Activated CD4-positive, alpha-beta T cell treated with anti-CD3 and anti-CD28 coated beads, Interleukin-2, amount 10 ng/mL, durations not matched to agents 24 days and 14 days (primary cell): ENCODE results near the gene WDR76. TPM values are rescaled to one million over a fixed set of nuclear protein-coding genes. Genes with fewer than 3 reads are reported as not detected.

Source experiments
- DNase-seq: peaks from one replicate; pipeline ENCODE4 v3.0.0; 2022
- H3K27ac Mint-ChIP-seq: one replicate; pipeline ENCODE4 v1.8.0; 2022; ENCODE audit warnings: mild to moderate bottlenecking, mixed read lengths
- H3K27me3 Mint-ChIP-seq: one replicate; pipeline ENCODE4 v1.8.0; 2022; ENCODE audit warnings: mixed read lengths
- H3K36me3 Mint-ChIP-seq: one replicate; pipeline ENCODE4 v1.8.0; 2022; ENCODE audit warnings: low read depth, mild to moderate bottlenecking, mixed read lengths
- H3K4me1 Mint-ChIP-seq: one replicate; pipeline ENCODE4 v1.8.0; 2021; ENCODE audit warnings: mixed read lengths
- H3K4me3 Mint-ChIP-seq: one replicate; pipeline ENCODE4 v1.8.0; 2022; ENCODE audit warnings: mild to moderate bottlenecking, moderate library complexity, mixed read lengths
- H3K9me3 Mint-ChIP-seq: one replicate; pipeline ENCODE4 v1.8.0; 2021; ENCODE audit warnings: mixed read lengths
- intact Hi-C: fragments of 100-400 bp; cut with micrococcal nuclease; formaldehyde crosslinking; loops from one replicate; pipeline ENCODE4 v1.15.1; 2023
- total RNA-seq: library from RNA; stranded (reverse); gene quantifications from 2 replicates; pipeline ENCODE4 v1.2.3, GENCODE V29; 2022

WDR76 gene
- 76.6 and 80.4 TPM in 2 replicates for total RNA-seq

- Mint-ChIP-seq H3K4me3 (peak within 1 kb of the TSS; percentile 90), H3K36me3 (peaks cover 37% of the 10 kb centered on the region), H3K27ac (peak within 1 kb of the TSS; percentile 92), H3K9me3 (peaks cover 5% of the 10 kb centered on the region), H3K27me3 (no peaks in the 10 kb centered on the region), H3K4me1 (peaks cover 42% of the 10 kb centered on the region)
- DNase-seq, result peak; percentile 95
- intact Hi-C loops, result loop anchor here (2.0 to 10.0 kb wide), 4 partner anchors 34 to 898 kb away; partner anchors contain the start of gene SERF2
These were observed at the start of gene WDR76 for GRCh38 chr15:43826508-43827341. TSS of gene WDR76 (plus strand) at chr15:43827002. CDS start at chr15:43827033, 31 bp downstream.

GRCh38 chr15:43777267-43777914 is 49.4 kb upstream of the WDR76 start:
- peaks cover 17% of the 10 kb centered on the region for H3K36me3 Mint-ChIP-seq
- peaks cover 21% of the 10 kb centered on the region for H3K4me1 Mint-ChIP-seq
- DNase-seq, result peak; percentile 94
- intact Hi-C loops, result loop anchor here (1.0 to 2.0 kb wide), 3 partner anchors 14 to 47 kb away; partner anchors contain the start of gene MFAP1
- H3K9me3 Mint-ChIP-seq, result no peaks in the 10 kb centered on the region
- peak overlapping the region; percentile 89 for H3K27ac Mint-ChIP-seq
- H3K27me3 Mint-ChIP-seq, result peaks cover 15% of the 10 kb centered on the region
- peak overlapping the region; percentile 90 for H3K4me3 Mint-ChIP-seq

- no peak for DNase-seq
- peaks cover 8% of the 10 kb centered on the region for H3K36me3 Mint-ChIP-seq
- peak overlapping the region; percentile 0 for H3K4me3 Mint-ChIP-seq
- H3K27me3 Mint-ChIP-seq, result peaks cover 15% of the 10 kb centered on the region
- H3K4me1 Mint-ChIP-seq, result peaks cover 21% of the 10 kb centered on the region
- H3K27ac Mint-ChIP-seq, result no peak overlapping the region
- no peaks in the 10 kb centered on the region for H3K9me3 Mint-ChIP-seq
- intact Hi-C loops, result no loop called here
These were observed 47.8 kb upstream of the WDR76 start for GRCh38 chr15:43779016-43779415.

DNA sequence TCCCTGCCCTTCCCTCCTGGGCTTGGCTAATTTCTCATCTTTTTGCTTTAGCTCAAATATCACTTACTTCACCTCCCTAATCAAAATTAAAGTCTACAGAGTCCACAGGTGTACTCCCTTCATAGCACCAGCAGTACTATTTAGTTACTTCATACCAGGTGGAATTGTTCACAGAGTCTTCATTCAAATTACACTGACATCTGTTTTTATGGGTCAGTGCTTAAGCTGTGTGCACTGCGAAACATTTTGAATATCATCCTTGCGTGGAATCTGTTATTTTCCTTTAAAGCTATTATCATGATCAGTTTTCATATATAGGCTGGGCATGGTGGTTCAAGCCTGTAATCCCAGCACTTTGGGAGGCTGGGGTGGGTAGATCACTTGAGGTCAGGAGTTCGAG is 37.4 kb upstream of the WDR76 start:
- Mint-ChIP-seq H3K4me3 (no peak overlapping the region), H3K27me3 (no peaks in the 10 kb centered on the region), H3K4me1 (peaks cover 20% of the 10 kb centered on the region), H3K9me3 (no peaks in the 10 kb centered on the region), H3K36me3 (peaks cover 22% of the 10 kb centered on the region), H3K27ac (no peak overlapping the region)
- intact Hi-C loops, result no loop called here
- no peak for DNase-seq

GRCh38 chr15:43791993-43792760 is 34.6 kb upstream of the WDR76 start, which contains the start of gene SERF2:
TSS of gene SERF2 (plus strand) at chr15:43792320. CDS start at chr15:43792377, 57 bp downstream.
- intact Hi-C loops, result loop anchor here (1.0 to 2.0 kb wide), 4 partner anchors 8 to 43 kb away; partner anchors contain the start of genes HYPK, SERINC4 and WDR76
- no peaks in the 10 kb centered on the region for H3K27me3 Mint-ChIP-seq
- peak within 1 kb of the TSS; percentile 97 for H3K27ac Mint-ChIP-seq

DNA sequence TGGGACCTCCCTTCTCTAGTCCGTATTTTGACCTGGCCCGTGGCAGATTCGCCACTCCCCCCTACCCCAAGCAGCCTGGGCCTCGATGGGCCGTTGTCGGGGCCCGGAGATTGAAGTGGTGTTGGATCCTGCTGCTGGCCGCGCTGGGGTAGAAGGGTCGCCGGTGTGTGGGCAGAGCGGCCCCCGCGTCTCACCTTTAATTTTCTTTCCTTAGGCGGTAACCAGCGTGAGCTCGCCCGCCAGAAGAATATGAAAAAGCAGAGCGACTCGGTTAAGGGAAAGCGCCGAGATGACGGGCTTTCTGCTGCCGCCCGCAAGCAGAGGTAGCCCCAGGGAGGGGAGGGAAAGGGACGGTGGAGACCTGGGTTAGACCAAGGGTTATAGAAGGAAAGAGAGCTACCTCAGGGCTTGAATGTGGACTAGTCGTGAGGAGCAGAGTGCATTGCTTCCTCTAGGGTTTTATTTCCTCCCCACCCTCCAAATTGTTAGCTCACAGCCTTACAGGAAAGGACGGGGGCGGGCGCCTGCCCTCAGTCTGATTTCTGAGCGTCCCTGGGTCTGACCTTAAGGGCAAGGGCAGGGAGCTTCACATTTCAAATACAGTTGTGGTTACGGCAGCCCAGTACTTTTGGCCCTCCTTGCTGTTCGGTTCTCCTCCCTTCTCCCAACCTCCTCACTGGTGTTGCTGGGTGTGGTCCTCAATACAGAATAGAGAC is 33.9 kb upstream of the WDR76 start:
- Mint-ChIP-seq H3K27me3 (no peaks in the 10 kb centered on the region), H3K9me3 (no peaks in the 10 kb centered on the region), H3K4me3 (peak overlapping the region; percentile 98), H3K4me1 (peaks cover 28% of the 10 kb centered on the region), H3K27ac (peak overlapping the region; percentile 97), H3K36me3 (peaks cover 51% of the 10 kb centered on the region)
- peak; percentile 80 for DNase-seq
- intact Hi-C loops, result loop anchor here (1.0 to 2.0 kb wide), 3 partner anchors 7 to 44 kb away; partner anchors contain the start of genes HYPK, SERINC4 and WDR76

More at GRCh38 chr15:43791993-43792760, 34.6 kb upstream of the WDR76 start, which contains the start of gene SERF2:
- peak; percentile 100 for DNase-seq
- Mint-ChIP-seq H3K4me3 (peak within 1 kb of the TSS; percentile 98), H3K4me1 (peaks cover 28% of the 10 kb centered on the region), H3K9me3 (no peaks in the 10 kb centered on the region), H3K36me3 (peaks cover 47% of the 10 kb centered on the region)

GRCh38 chr15:43793647-43794046 is 33.2 kb upstream of the WDR76 start:
- DNase-seq, result no peak
- intact Hi-C loops, result loop anchor here (2.0 kb wide), 2 partner anchors 33 to 45 kb away; partner anchors contain the start of gene WDR76
- Mint-ChIP-seq H3K36me3 (peaks cover 56% of the 10 kb centered on the region), H3K27ac (peak overlapping the region; percentile 97), H3K9me3 (no peaks in the 10 kb centered on the region), H3K4me3 (peak overlapping the region; percentile 98), H3K27me3 (no peaks in the 10 kb centered on the region), H3K4me1 (peaks cover 33% of the 10 kb centered on the region)

GRCh38 chr15:43794269-43795037 is 32.3 kb upstream of the WDR76 start:
- H3K9me3 Mint-ChIP-seq, result no peaks in the 10 kb centered on the region
- intact Hi-C loops, result no loop called here
- peak overlapping the region; percentile 71 for H3K27ac Mint-ChIP-seq
- no peak for DNase-seq
- H3K27me3 Mint-ChIP-seq, result no peaks in the 10 kb centered on the region
- H3K4me3 Mint-ChIP-seq, result peak overlapping the region; percentile 98
- H3K36me3 Mint-ChIP-seq, result peaks cover 63% of the 10 kb centered on the region
- peaks cover 37% of the 10 kb centered on the region for H3K4me1 Mint-ChIP-seq

DNA sequence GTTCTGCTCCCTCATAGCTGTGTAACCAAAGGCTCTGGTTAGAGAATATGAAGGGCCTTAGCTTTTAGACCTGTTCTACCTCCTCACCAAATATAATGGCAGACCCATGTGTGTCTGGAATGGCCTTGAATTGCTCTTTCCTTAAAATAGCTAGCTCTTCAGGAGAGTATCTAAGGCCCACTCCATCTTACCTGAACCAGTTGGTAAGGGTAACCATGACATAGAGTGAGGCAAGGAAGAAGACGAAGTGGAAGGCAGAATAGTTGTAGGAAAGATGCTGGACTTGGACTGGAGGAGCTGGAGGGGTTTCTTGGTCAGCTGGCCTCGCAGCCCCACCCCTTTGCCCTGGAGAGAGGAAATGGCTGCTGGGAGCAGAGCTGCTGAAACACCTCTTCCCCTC is 31.6 kb upstream of the WDR76 start:
- Mint-ChIP-seq H3K27ac (no peak overlapping the region), H3K36me3 (peaks cover 69% of the 10 kb centered on the region), H3K9me3 (no peaks in the 10 kb centered on the region), H3K4me1 (peaks cover 45% of the 10 kb centered on the region), H3K4me3 (peak overlapping the region; percentile 7), H3K27me3 (no peaks in the 10 kb centered on the region)
- no peak for DNase-seq
- intact Hi-C loops, result no loop called here

DNA sequence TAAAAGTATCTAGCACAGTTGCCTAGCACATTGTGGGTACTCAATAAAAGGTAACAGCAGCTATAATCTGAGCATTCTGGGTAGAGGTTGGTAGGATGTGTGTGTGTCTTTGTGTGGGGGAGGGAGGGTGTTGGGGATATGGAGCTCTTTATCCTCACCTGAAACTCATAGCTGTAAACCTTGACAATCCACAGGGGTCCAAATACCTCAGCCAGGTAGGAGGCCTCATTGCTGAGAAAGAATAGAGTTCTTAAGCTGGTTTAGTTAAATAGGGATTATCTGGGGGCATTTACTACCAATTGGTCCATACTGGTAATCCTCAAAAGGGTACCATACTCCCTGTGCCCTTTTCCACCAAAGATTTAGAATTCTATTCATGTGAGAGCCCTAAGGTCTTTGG is 30.8 kb upstream of the WDR76 start:
- H3K9me3 Mint-ChIP-seq, result no peaks in the 10 kb centered on the region
- DNase-seq, result no peak
- peaks cover 76% of the 10 kb centered on the region for H3K36me3 Mint-ChIP-seq
- H3K27me3 Mint-ChIP-seq, result no peaks in the 10 kb centered on the region
- intact Hi-C loops, result no loop called here
- H3K4me3 Mint-ChIP-seq, result no peak overlapping the region
- peaks cover 48% of the 10 kb centered on the region for H3K4me1 Mint-ChIP-seq
- H3K27ac Mint-ChIP-seq, result no peak overlapping the region

DNA sequence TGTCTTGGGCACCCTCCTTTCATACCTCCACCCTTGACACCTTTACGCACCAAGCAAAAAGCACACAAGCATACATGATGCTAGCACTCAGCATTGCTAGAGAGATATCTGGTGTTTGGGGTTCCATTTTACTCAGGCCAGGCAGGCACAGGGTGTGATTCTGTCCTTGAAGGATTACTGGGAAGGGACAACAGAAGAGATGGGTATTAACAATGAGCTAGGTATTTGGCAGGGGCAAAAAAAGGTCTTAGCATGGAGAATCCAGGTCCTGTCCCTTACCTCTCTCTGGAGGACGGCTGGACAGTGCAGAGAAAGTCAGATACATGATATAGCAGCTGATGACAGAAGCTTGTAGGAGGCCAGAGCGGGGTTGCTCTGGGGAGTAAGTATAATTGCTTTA is 30.2 kb upstream of the WDR76 start:
- Mint-ChIP-seq H3K4me1 (peaks cover 51% of the 10 kb centered on the region), H3K9me3 (no peaks in the 10 kb centered on the region), H3K36me3 (peaks cover 82% of the 10 kb centered on the region), H3K4me3 (no peak overlapping the region), H3K27me3 (no peaks in the 10 kb centered on the region), H3K27ac (peak overlapping the region; percentile 3)
- intact Hi-C loops, result no loop called here
- no peak for DNase-seq

DNA sequence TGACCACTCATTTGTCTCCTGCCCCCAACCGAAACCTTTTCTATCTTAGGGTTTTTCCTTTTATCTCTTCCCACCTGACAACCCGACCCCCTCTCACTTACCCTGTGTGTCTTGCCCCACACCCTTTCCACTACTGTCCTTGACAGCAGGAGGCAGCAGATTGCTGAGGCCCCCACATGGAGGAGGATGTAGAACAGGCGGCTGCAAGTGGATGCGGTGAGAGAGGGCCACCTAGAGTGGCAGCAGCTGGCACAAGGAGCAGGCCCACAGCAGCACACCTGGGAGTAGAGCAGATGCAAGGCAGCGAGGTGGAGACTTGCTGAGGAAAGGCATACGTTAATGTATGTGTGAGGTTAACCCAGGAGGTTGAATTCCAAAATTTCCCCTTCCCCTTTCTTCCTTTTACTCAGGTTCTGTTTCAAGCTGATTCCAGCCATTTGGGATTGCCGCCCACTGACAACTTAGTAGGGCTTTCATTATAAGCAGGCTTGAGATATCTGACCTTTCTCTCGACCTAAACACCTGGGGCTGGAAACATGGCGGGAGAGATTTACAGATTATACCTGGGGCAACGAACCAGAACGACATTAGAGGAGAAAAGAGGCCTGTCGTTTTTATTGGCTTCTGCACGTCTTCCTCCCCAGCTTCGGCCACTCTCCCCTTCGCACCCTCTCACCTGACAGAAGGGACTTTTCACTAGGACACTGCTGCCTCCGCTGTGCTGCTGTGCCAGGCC is 27.4 kb upstream of the WDR76 start:
- intact Hi-C loops, result no loop called here
- H3K4me1 Mint-ChIP-seq, result peaks cover 40% of the 10 kb centered on the region
- no peaks in the 10 kb centered on the region for H3K9me3 Mint-ChIP-seq
- H3K27me3 Mint-ChIP-seq, result no peaks in the 10 kb centered on the region
- H3K4me3 Mint-ChIP-seq, result peak overlapping the region; percentile 96
- no peak for DNase-seq
- peak overlapping the region; percentile 98 for H3K27ac Mint-ChIP-seq
- H3K36me3 Mint-ChIP-seq, result peaks cover 71% of the 10 kb centered on the region
